ENCODE data around the gene ARHGAP26. TPM values are rescaled to one million over a fixed set of nuclear protein-coding genes. Genes with fewer than 3 reads are reported as not detected.

ARHGAP26 gene
- total RNA-seq, 1 donor from 2014 or later: 8.9 TPM

GRCh38 chr5:143059355-143059754, 289.2 kb downstream of the ARHGAP26 start:
- no peak for DNase-seq (ENCODE audit: low spot score in 2 of 2, unreplicated experiment in 2 of 2)
- H3K4me3 Mint-ChIP-seq: no peak overlapping the region
- H3K27ac Mint-ChIP-seq: no peak overlapping the region
- no peaks in the 10 kb centered on the region for H3K27me3 Mint-ChIP-seq (ENCODE audit: low read depth)
- no peak for TF ChIP-seq CTCF (IDR thresholded peaks at IDR 0.05; ENCODE audit: unreplicated experiment)
- no peaks in the 10 kb centered on the region for H3K36me3 Mint-ChIP-seq
- peaks cover 62% of the 10 kb centered on the region for H3K4me1 Mint-ChIP-seq
- H3K9me3 Mint-ChIP-seq: peaks cover 3% of the 10 kb centered on the region

- Mint-ChIP-seq H3K27me3 (ENCODE audit: low read depth) (no peaks in the 10 kb centered on the region), H3K9me3 (no peaks in the 10 kb centered on the region), H3K36me3 (no peaks in the 10 kb centered on the region), H3K4me1 (peaks cover 61% of the 10 kb centered on the region), H3K4me3 (no peak overlapping the region), H3K27ac (no peak overlapping the region)
- DNase-seq (ENCODE audit: low spot score in 2 of 2, unreplicated experiment in 2 of 2): no peak
- TF ChIP-seq CTCF (IDR thresholded peaks at IDR 0.05; ENCODE audit: unreplicated experiment): no peak
These were observed 290.0 kb downstream of the ARHGAP26 start for GRCh38 chr5:143059976-143060765.

GRCh38 chr5:143061161-143061945, 291.2 kb downstream of the ARHGAP26 start:
- DNase-seq (ENCODE audit: low spot score in 2 of 2, unreplicated experiment in 2 of 2): no peak
- no peak for TF ChIP-seq CTCF (IDR thresholded peaks at IDR 0.05; ENCODE audit: unreplicated experiment)
- H3K27me3 Mint-ChIP-seq (ENCODE audit: low read depth): no peaks in the 10 kb centered on the region
- no peaks in the 10 kb centered on the region for H3K9me3 Mint-ChIP-seq
- peak overlapping the region; percentile 57 for H3K27ac Mint-ChIP-seq
- no peak overlapping the region for H3K4me3 Mint-ChIP-seq
- H3K4me1 Mint-ChIP-seq: peaks cover 53% of the 10 kb centered on the region
- H3K36me3 Mint-ChIP-seq: no peaks in the 10 kb centered on the region

GRCh38 chr5:143062379-143062778, 292.2 kb downstream of the ARHGAP26 start:
- no peak overlapping the region for H3K4me3 Mint-ChIP-seq
- TF ChIP-seq CTCF (IDR thresholded peaks at IDR 0.05; ENCODE audit: unreplicated experiment): no peak
- H3K27ac Mint-ChIP-seq: no peak overlapping the region
- no peak for DNase-seq (ENCODE audit: low spot score in 2 of 2, unreplicated experiment in 2 of 2)
- peaks cover 51% of the 10 kb centered on the region for H3K4me1 Mint-ChIP-seq
- no peaks in the 10 kb centered on the region for H3K36me3 Mint-ChIP-seq
- no peaks in the 10 kb centered on the region for H3K27me3 Mint-ChIP-seq (ENCODE audit: low read depth)
- H3K9me3 Mint-ChIP-seq: no peaks in the 10 kb centered on the region

- Mint-ChIP-seq H3K27ac (peak overlapping the region; percentile 55), H3K36me3 (no peaks in the 10 kb centered on the region), H3K9me3 (no peaks in the 10 kb centered on the region), H3K4me1 (peaks cover 52% of the 10 kb centered on the region), H3K4me3 (no peak overlapping the region), H3K27me3 (ENCODE audit: low read depth) (no peaks in the 10 kb centered on the region)
- no peak for TF ChIP-seq CTCF (IDR thresholded peaks at IDR 0.05; ENCODE audit: unreplicated experiment)
- no peak for DNase-seq (ENCODE audit: low spot score in 2 of 2, unreplicated experiment in 2 of 2)
These were observed 293.2 kb downstream of the ARHGAP26 start for GRCh38 chr5:143063175-143063970.

Data from mesothelial cell of epicardium (in vitro differentiated cells).